Measurements from ENCODE around the gene MICAL2.

Gene MICAL2

GRCh38 chr11:12192794-12193514, 82.6 kb downstream of the MICAL2 start:
- no peak for TF ChIP-seq CTCF (IDR thresholded peaks at IDR 0.05; ENCODE audit: borderline replicate concordance, insufficient read depth, low read depth, low read length)
- no peak overlapping the region for H3K4me3 ChIP-seq (ENCODE audit: low read depth, low read length)

GRCh38 chr11:12193515-12194336, 83.3 kb downstream of the MICAL2 start:
- no peak for TF ChIP-seq CTCF (IDR thresholded peaks at IDR 0.05; ENCODE audit: borderline replicate concordance, insufficient read depth, low read depth, low read length)
- H3K4me3 ChIP-seq (ENCODE audit: low read depth, low read length), result no peak overlapping the region

- H3K4me3 ChIP-seq (ENCODE audit: low read depth, low read length), result no peak overlapping the region
- TF ChIP-seq CTCF (IDR thresholded peaks at IDR 0.05; ENCODE audit: borderline replicate concordance, insufficient read depth, low read depth, low read length), result no peak
Measured at GRCh38 chr11:12195768-12196167, 85.4 kb downstream of the MICAL2 start.

GRCh38 chr11:12196308-12196707, 85.9 kb downstream of the MICAL2 start:
- no peak for TF ChIP-seq CTCF (IDR thresholded peaks at IDR 0.05; ENCODE audit: borderline replicate concordance, insufficient read depth, low read depth, low read length)
- no peak overlapping the region for H3K4me3 ChIP-seq (ENCODE audit: low read depth, low read length)

- TF ChIP-seq CTCF (IDR thresholded peaks at IDR 0.05; ENCODE audit: borderline replicate concordance, insufficient read depth, low read depth, low read length), result no peak
- H3K4me3 ChIP-seq (ENCODE audit: low read depth, low read length), result no peak overlapping the region
Measured at GRCh38 chr11:12196872-12197271, 86.5 kb downstream of the MICAL2 start.

GRCh38 chr11:12198251-12199222, 88.1 kb downstream of the MICAL2 start:
- no peak overlapping the region for H3K4me3 ChIP-seq (ENCODE audit: low read depth, low read length)
- no peak for TF ChIP-seq CTCF (IDR thresholded peaks at IDR 0.05; ENCODE audit: borderline replicate concordance, insufficient read depth, low read depth, low read length)

All from GM12875 (cell line).